Gastroesophageal sphincter (tissue), 4 donors: ENCODE data around the gene ST3GAL5. TPM values are rescaled to one million over a fixed set of nuclear protein-coding genes. Genes with fewer than 3 reads are reported as not detected.
A peak's percentile ranks its signal among the peaks of the same experiment; 100 is the strongest.

ENCODE experiments used
- ATAC-seq: fragments of 150-250 bp; one replicate; pipeline ENCODE4 v1.9.1; 2016; ENCODE audit warnings: mild to moderate bottlenecking, moderate library complexity
- H3K27ac ChIP-seq, 4 donors: fragments of 200-600 bp; sonication (generic) in 3 of 4; 1 replicate in 3 of 4; 2 replicates in 1 of 4; pipeline ENCODE4 v1.5.1; 2016 to 2019
- H3K27me3 ChIP-seq: fragments of 200-600 bp; sonication (generic); one replicate; pipeline ENCODE4 v1.5.1; 2019
- H3K36me3 ChIP-seq, 2 donors: fragments of 200-600 bp; sonication (generic); one replicate each; pipeline ENCODE4 v1.5.1; 2019; ENCODE audit warnings: control low read depth in 1 of 2
- H3K4me1 ChIP-seq, 3 donors: fragments of 200-600 bp; sonication (generic); 1 replicate in 2 of 3; 2 replicates in 1 of 3; pipeline ENCODE4 v1.5.1; 2016 to 2019; ENCODE audit warnings: control low read depth in 2 of 3
- H3K4me3 ChIP-seq, 2 donors: fragments of 200-600 bp; sonication (generic); one replicate each; pipeline ENCODE4 v1.5.1; 2019; ENCODE audit warnings: mild to moderate bottlenecking in 1 of 2, moderate library complexity in 1 of 2
- H3K9me3 ChIP-seq, 3 donors: fragments of 200-600 bp; sonication (generic); one replicate each; pipeline ENCODE4 v1.5.1; 2017 to 2019; ENCODE audit warnings: control low read depth in 2 of 3
- CTCF ChIP-seq, 4 experiments: fragments of 200-600 bp in 2 of 4; fragments of 450-650 bp in 2 of 4; sonication (generic) in 1 of 4; IDR thresholded peaks; one replicate each; pipeline ENCODE4 v1.5.1; 2017 to 2019; ENCODE audit warnings: antibody characterized with exemption in 4 of 4, mild to moderate bottlenecking in 2 of 4, moderate library complexity in 2 of 4
- EP300 ChIP-seq: sonication (generic); formaldehyde crosslinking; IDR thresholded peaks from one replicate; pipeline ENCODE4 v1.6.1; 2017; ENCODE audit warnings: antibody characterized with exemption, mild to moderate bottlenecking
- POLR2A ChIP-seq, 2 donors: fragments of 450-650 bp; IDR thresholded peaks; one replicate each; pipeline ENCODE4 v1.6.1; 2017; ENCODE audit warnings: antibody characterized with exemption in 2 of 2, mild to moderate bottlenecking in 2 of 2, moderate library complexity in 1 of 2
- POLR2AphosphoS5 ChIP-seq: sonication (generic); formaldehyde crosslinking; IDR thresholded peaks from one replicate; pipeline ENCODE4 v1.6.1; 2017; ENCODE audit warnings: antibody characterized with exemption
- WGBS, 2 donors: methylation state at CpG; one replicate each; pipeline ENCODE4 v1.1.5; 2018; ENCODE audit warnings: low coverage in 1 of 2; 5-methylcytosine and 5-hydroxymethylcytosine counted together
- total RNA-seq, 4 donors: library from RNA; depleted of rRNA; stranded (reverse); fragments of >200 nt; gene quantifications; one replicate each; pipeline ENCODE4 v1.1.0, GENCODE V29; 2016

Gene ST3GAL5
- total RNA-seq, 4 donors from 2014 or later = 15.2 to 55.9 (median 22.7) TPM

- Histone ChIP-seq H3K27me3 (no peaks in the 10 kb centered on the region), H3K36me3 (no peaks in the 10 kb centered on the region), H3K27ac (no peak overlapping the region), H3K4me1 (peaks cover 0 to 24% (median 8%) of the 10 kb centered on the region in 3 donors), H3K9me3 (no peaks in the 10 kb centered on the region), H3K4me3 (no peak overlapping the region)
- 15% methylated on average over 8 of the region's 13 CpGs; no CpG with 5 or more reads in 1 of the 2 donors for WGBS, 2 donors
- TF ChIP-seq EP300 (no peak), POLR2A (IDR thresholded peaks at IDR 0.05) (no peak), POLR2AphosphoS5 (no peak), CTCF (IDR thresholded peaks at IDR 0.05) (peak; percentile 95 to 98 (median 96))
- ATAC-seq = peak; percentile 90
These were observed 74.6 kb downstream of the ST3GAL5 start for GRCh38 chr2:85813982-85814801.

- Histone ChIP-seq H3K4me3 (no peak overlapping the region), H3K27ac (no peak overlapping the region), H3K36me3 (no peaks in the 10 kb centered on the region), H3K4me1 (peaks cover 0 to 24% (median 8%) of the 10 kb centered on the region in 3 donors), H3K27me3 (no peaks in the 10 kb centered on the region), H3K9me3 (no peaks in the 10 kb centered on the region)
- WGBS, 2 donors = 76 to 87% methylated on average over 5 of the region's 7 CpGs
- ATAC-seq = no peak
- TF ChIP-seq POLR2AphosphoS5 (no peak), CTCF (IDR thresholded peaks at IDR 0.05) (no peak), EP300 (no peak), POLR2A (IDR thresholded peaks at IDR 0.05) (no peak)
These were observed 75.4 kb downstream of the ST3GAL5 start for GRCh38 chr2:85813211-85813981.

- Histone ChIP-seq H3K27ac (no peak overlapping the region), H3K36me3 (no peaks in the 10 kb centered on the region), H3K9me3 (no peaks in the 10 kb centered on the region), H3K4me1 (peaks cover 0 to 24% (median 8%) of the 10 kb centered on the region in 3 donors), H3K27me3 (no peaks in the 10 kb centered on the region), H3K4me3 (no peak overlapping the region)
- WGBS, 2 donors = 73 to 75% methylated on average over 2 to 7 of the region's 10 CpGs
- TF ChIP-seq POLR2AphosphoS5 = no peak
- TF ChIP-seq POLR2A (IDR thresholded peaks at IDR 0.05) = no peak
- TF ChIP-seq EP300 = no peak
- TF ChIP-seq CTCF (IDR thresholded peaks at IDR 0.05) = no peak
- ATAC-seq = no peak
These were observed 76.6 kb downstream of the ST3GAL5 start for GRCh38 chr2:85812094-85812735.

GRCh38 chr2:85811180-85812093 is 77.4 kb downstream of the ST3GAL5 start:
- WGBS, 2 donors = 100% methylated on average over 1 of the region's 41 CpGs; no CpG with 5 or more reads in 1 of the 2 donors
- no peaks in the 10 kb centered on the region for H3K27me3 ChIP-seq
- peaks cover 0 to 24% (median 8%) of the 10 kb centered on the region in 3 donors for H3K4me1 ChIP-seq
- peak overlapping the region in 1 of 2 donors; percentile 29 for H3K4me3 ChIP-seq
- peak overlapping the region in 3 of 4 donors; percentile 43 to 60 (median 54) for H3K27ac ChIP-seq
- H3K9me3 ChIP-seq = no peaks in the 10 kb centered on the region
- no peak for TF ChIP-seq POLR2A (IDR thresholded peaks at IDR 0.05)
- TF ChIP-seq POLR2AphosphoS5 = no peak
- TF ChIP-seq CTCF (IDR thresholded peaks at IDR 0.05) = no peak
- no peak for TF ChIP-seq EP300
- ATAC-seq = peak; percentile 17
- no peaks in the 10 kb centered on the region for H3K36me3 ChIP-seq
